MM.1S (cell line): ENCODE results near the gene BUD23.

Experiments used
- DNase-seq: peaks from one replicate; pipeline ENCODE4 v3.0.0-alpha.2; 2015
- H2AFZ ChIP-seq: fragments of 300-600 bp; sonication (generic); 2 replicates; pipeline ENCODE4 v1.6.0; 2016; ENCODE audit warnings: antibody characterized with exemption, low read length
- H3F3A ChIP-seq: fragments of 300-600 bp; sonication (generic); 2 replicates; pipeline ENCODE4 v1.6.1; 2016; ENCODE audit warnings: mild to moderate bottlenecking, antibody characterized with exemption, low read length, moderate library complexity, mixed read lengths; ENCODE audit not compliant: insufficient read depth
- H3K27ac ChIP-seq: fragments of 300-600 bp; sonication (generic); 2 replicates; pipeline ENCODE4 v1.5.1; 2016; ENCODE audit warnings: mild to moderate bottlenecking, low read length
- H3K27me3 ChIP-seq: fragments of 300-600 bp; sonication (generic); replicated peaks from 2 replicates; pipeline ENCODE4 v1.6.0; 2016; ENCODE audit warnings: low read length; ENCODE audit not compliant: insufficient read depth
- H3K36me3 ChIP-seq: fragments of 300-600 bp; sonication (generic); replicated peaks from 2 replicates; pipeline ENCODE4 v1.6.1; 2016; ENCODE audit warnings: mild to moderate bottlenecking, low read length, mixed read lengths; ENCODE audit not compliant: insufficient read depth
- H3K4me1 ChIP-seq: fragments of 300-600 bp; sonication (generic); 2 replicates; pipeline ENCODE4 v1.6.1; 2016; ENCODE audit warnings: low read length, mixed read lengths
- H3K4me2 ChIP-seq: fragments of 300-600 bp; sonication (generic); 2 replicates; pipeline ENCODE4 v1.6.0; 2016; ENCODE audit warnings: low read depth, low read length
- H3K4me3 ChIP-seq: fragments of 300-600 bp; sonication (generic); 2 replicates; pipeline ENCODE4 v1.5.1; 2016; ENCODE audit warnings: low read length, mixed read lengths
- H3K79me2 ChIP-seq: fragments of 300-600 bp; sonication (generic); 2 replicates; pipeline ENCODE4 v1.6.1; 2016; ENCODE audit warnings: mixed run types, low read length, mixed read lengths
- H3K9ac ChIP-seq: fragments of 300-600 bp; sonication (generic); 2 replicates; pipeline ENCODE4 v1.6.1; 2016; ENCODE audit warnings: low read length, mixed read lengths
- H3K9me2 ChIP-seq: fragments of 300-600 bp; sonication (generic); replicated peaks from 2 replicates; pipeline ENCODE4 v1.6.1; 2016; ENCODE audit warnings: mild to moderate bottlenecking, low read length, mixed read lengths; ENCODE audit not compliant: insufficient read depth
- H3K9me3 ChIP-seq: fragments of 300-600 bp; sonication (generic); replicated peaks from 2 replicates; pipeline ENCODE4 v1.6.1; 2016; ENCODE audit warnings: mild to moderate bottlenecking, low read length, mixed read lengths; ENCODE audit not compliant: insufficient read depth
- H4K20me1 ChIP-seq: fragments of 300-600 bp; sonication (generic); 2 replicates; pipeline ENCODE4 v1.6.1; 2016; ENCODE audit warnings: mild to moderate bottlenecking, low read length, moderate library complexity, mixed read lengths; ENCODE audit not compliant: insufficient read depth
- CTCF ChIP-seq: fragments of 300-600 bp; sonication (generic); IDR thresholded peaks from 2 replicates; pipeline ENCODE4 v1.5.1; 2016; ENCODE audit warnings: antibody characterized with exemption, low read length, mixed read lengths
- EZH2 ChIP-seq: fragments of 300-600 bp; sonication (generic); optimal IDR thresholded peaks from 2 replicates; pipeline ENCODE3; 2017; ENCODE audit warnings: low read depth, mild to moderate bottlenecking, antibody characterized with exemption, low read length, mixed read lengths
- EZH2phosphoT487 ChIP-seq: fragments of 300-600 bp; sonication (generic); IDR thresholded peaks from 2 replicates; pipeline ENCODE4 v1.6.1; 2018; ENCODE audit warnings: antibody characterized with exemption, low read length

Gene BUD23

GRCh38 chr7:73683056-73683787 is at the start of gene BUD23, which contains the start of gene DNAJC30:
Gene BUD23, plus strand, starts transcription at chr7:73683597. Its CDS starts 29 bp downstream, at chr7:73683626.
Gene DNAJC30, minus strand, starts transcription at chr7:73683453. Its CDS starts 30 bp downstream, at chr7:73683423.
- no peaks in the 10 kb centered on the region; the same call in 1 of the 2 replicates for H3K36me3 ChIP-seq
- H3K9me3 ChIP-seq, result no peaks in the 10 kb centered on the region
- peak within 1 kb of the TSS; percentile 99 for H2AFZ ChIP-seq
- no peaks in the 10 kb centered on the region for H3K27me3 ChIP-seq
- H3K9me2 ChIP-seq, result no peaks in the 10 kb centered on the region
- peak; percentile 95 for DNase-seq
- peak within 1 kb of the TSS; percentile 88 for H3K4me3 ChIP-seq
- H3K9ac ChIP-seq, result peak within 1 kb of the TSS; percentile 94
- H4K20me1 ChIP-seq, result no peaks in the 10 kb centered on the region
- H3K27ac ChIP-seq, result peak within 1 kb of the TSS; percentile 72; the same call in 1 of the 2 replicates
- H3K4me1 ChIP-seq, result peaks cover 6% of the 10 kb centered on the region
- peaks cover 89% of the 10 kb centered on the region for H3K79me2 ChIP-seq
- peak within 1 kb of the TSS; percentile 93 for H3K4me2 ChIP-seq
- TF ChIP-seq EZH2phosphoT487 (no peak), CTCF (no peak), EZH2 (no peak)
- no peaks in the 10 kb centered on the region for H3F3A ChIP-seq

GRCh38 chr7:73633844-73634243 is 49.6 kb upstream of the BUD23 start:
- no peak overlapping the region for H3K4me3 ChIP-seq
- DNase-seq, result no peak
- no peak overlapping the region for H3K9ac ChIP-seq
- H3K79me2 ChIP-seq, result no peaks in the 10 kb centered on the region
- no peaks in the 10 kb centered on the region for H3K9me2 ChIP-seq
- no peak overlapping the region for H2AFZ ChIP-seq
- no peak overlapping the region for H3K4me2 ChIP-seq
- peaks cover 30% of the 10 kb centered on the region for H3K27me3 ChIP-seq
- H3K36me3 ChIP-seq, result no peaks in the 10 kb centered on the region
- no peaks in the 10 kb centered on the region for H3K4me1 ChIP-seq
- no peaks in the 10 kb centered on the region for H3K9me3 ChIP-seq
- no peaks in the 10 kb centered on the region for H3F3A ChIP-seq
- no peak overlapping the region for H3K27ac ChIP-seq
- no peak for TF ChIP-seq EZH2
- no peak for TF ChIP-seq EZH2phosphoT487
- TF ChIP-seq CTCF, result no peak
- no peaks in the 10 kb centered on the region for H4K20me1 ChIP-seq

- Histone ChIP-seq H3K4me1 (no peaks in the 10 kb centered on the region), H3K27ac (no peak overlapping the region), H3K4me2 (no peak overlapping the region), H3K9me2 (no peaks in the 10 kb centered on the region), H3K9me3 (no peaks in the 10 kb centered on the region), H3K36me3 (no peaks in the 10 kb centered on the region), H2AFZ (no peak overlapping the region), H3K9ac (no peak overlapping the region), H3K79me2 (no peaks in the 10 kb centered on the region), H3K4me3 (no peak overlapping the region), H3K27me3 (peaks cover 34% of the 10 kb centered on the region), H3F3A (no peaks in the 10 kb centered on the region), H4K20me1 (no peaks in the 10 kb centered on the region)
- no peak for DNase-seq
- TF ChIP-seq CTCF, result no peak
- no peak for TF ChIP-seq EZH2phosphoT487
- TF ChIP-seq EZH2, result no peak
These were observed 47.8 kb upstream of the BUD23 start for GRCh38 chr7:73635428-73636200.
